ENCODE data around the gene CEP57L1.
"Not testable (repeated sequence)": the region's sequence is repeated elsewhere in the genome, so short reads cannot be mapped to it uniquely, and the experiment has no call there.

CEP57L1 gene

GRCh38 chr6:109125504-109125903, 30.2 kb downstream of the CEP57L1 start:
- Histone ChIP-seq H3K36me3 (ENCODE audit: insufficient read depth, insufficient read length, low read length) (peaks cover 3% of the 10 kb centered on the region), H3K4me1 (ENCODE audit: insufficient read depth, insufficient read length) (no peaks in the 10 kb centered on the region), H3K9me3 (ENCODE audit: insufficient read depth, low read length) (no peaks in the 10 kb centered on the region), H3K4me3 (ENCODE audit: insufficient read length, low read depth) (no peak overlapping the region), H3K27me3 (ENCODE audit: insufficient read depth, insufficient read length) (no peaks in the 10 kb centered on the region), H3K9ac (ENCODE audit: insufficient read length, low read depth) (no peak overlapping the region)
- no peak for DNase-seq (ENCODE audit: low read depth, low spot score)
- TF ChIP-seq SUZ12 (IDR thresholded peaks at IDR 0.05; ENCODE audit: extremely low read depth, insufficient read depth, insufficient read length): no peak

GRCh38 chr6:109130065-109130464, 34.8 kb downstream of the CEP57L1 start:
- H3K9me3 ChIP-seq (ENCODE audit: insufficient read depth, low read length): no peaks in the 10 kb centered on the region
- no peak for DNase-seq (ENCODE audit: low read depth, low spot score)
- H3K4me1 ChIP-seq (ENCODE audit: insufficient read depth, insufficient read length): no peaks in the 10 kb centered on the region
- no peaks in the 10 kb centered on the region for H3K27me3 ChIP-seq (ENCODE audit: insufficient read depth, insufficient read length)
- TF ChIP-seq SUZ12 (IDR thresholded peaks at IDR 0.05; ENCODE audit: extremely low read depth, insufficient read depth, insufficient read length) (no peak), ZNF274 (IDR thresholded peaks at IDR 0.05; ENCODE audit: low read depth, low read length) (no peak), YY1 (IDR thresholded peaks at IDR 0.05; ENCODE audit: insufficient read depth, insufficient read length) (no peak)
- H3K4me3 ChIP-seq (ENCODE audit: insufficient read length, low read depth): no peak overlapping the region
- H3K36me3 ChIP-seq (ENCODE audit: insufficient read depth, insufficient read length, low read length): peaks cover 3% of the 10 kb centered on the region
- no peak overlapping the region for H3K9ac ChIP-seq (ENCODE audit: insufficient read length, low read depth)

GRCh38 chr6:109135600-109135999, 40.3 kb downstream of the CEP57L1 start:
- H3K4me3 ChIP-seq (ENCODE audit: insufficient read length, low read depth); H3K9ac ChIP-seq (ENCODE audit: insufficient read length, low read depth); DNase-seq (ENCODE audit: low read depth, low spot score): not testable (repeated sequence)

GRCh38 chr6:109136039-109136438, 40.7 kb downstream of the CEP57L1 start:
- DNase-seq (ENCODE audit: low read depth, low spot score); H3K4me1 ChIP-seq (ENCODE audit: insufficient read depth, insufficient read length); H3K36me3 ChIP-seq (ENCODE audit: insufficient read depth, insufficient read length, low read length); H3K9ac ChIP-seq (ENCODE audit: insufficient read length, low read depth); H3K4me3 ChIP-seq (ENCODE audit: insufficient read length, low read depth); H3K27me3 ChIP-seq (ENCODE audit: insufficient read depth, insufficient read length); H3K9me3 ChIP-seq (ENCODE audit: insufficient read depth, low read length): not testable (repeated sequence)

More at GRCh38 chr6:109135600-109135999, 40.3 kb downstream of the CEP57L1 start:
- H3K27me3 ChIP-seq (ENCODE audit: insufficient read depth, insufficient read length); H3K36me3 ChIP-seq (ENCODE audit: insufficient read depth, insufficient read length, low read length); H3K9me3 ChIP-seq (ENCODE audit: insufficient read depth, low read length); H3K4me1 ChIP-seq (ENCODE audit: insufficient read depth, insufficient read length): not testable (repeated sequence)

- H3K36me3 ChIP-seq (ENCODE audit: insufficient read depth, insufficient read length, low read length); H3K27me3 ChIP-seq (ENCODE audit: insufficient read depth, insufficient read length); H3K9me3 ChIP-seq (ENCODE audit: insufficient read depth, low read length); H3K9ac ChIP-seq (ENCODE audit: insufficient read length, low read depth); H3K4me1 ChIP-seq (ENCODE audit: insufficient read depth, insufficient read length); H3K4me3 ChIP-seq (ENCODE audit: insufficient read length, low read depth); DNase-seq (ENCODE audit: low read depth, low spot score): not testable (repeated sequence)
Observed at GRCh38 chr6:109136530-109136929, 41.2 kb downstream of the CEP57L1 start.

- H3K4me3 ChIP-seq (ENCODE audit: insufficient read length, low read depth): no peak overlapping the region
- no peak overlapping the region for H3K9ac ChIP-seq (ENCODE audit: insufficient read length, low read depth)
- no peaks in the 10 kb centered on the region for H3K36me3 ChIP-seq (ENCODE audit: insufficient read depth, insufficient read length, low read length)
- H3K4me1 ChIP-seq (ENCODE audit: insufficient read depth, insufficient read length): no peaks in the 10 kb centered on the region
- no peaks in the 10 kb centered on the region for H3K27me3 ChIP-seq (ENCODE audit: insufficient read depth, insufficient read length)
- no peak for DNase-seq (ENCODE audit: low read depth, low spot score)
- TF ChIP-seq YY1 (IDR thresholded peaks at IDR 0.05; ENCODE audit: insufficient read depth, insufficient read length): no peak
- no peak for TF ChIP-seq ZNF274 (IDR thresholded peaks at IDR 0.05; ENCODE audit: low read depth, low read length)
- TF ChIP-seq SUZ12 (IDR thresholded peaks at IDR 0.05; ENCODE audit: extremely low read depth, insufficient read depth, insufficient read length): no peak
- H3K9me3 ChIP-seq (ENCODE audit: insufficient read depth, low read length): no peaks in the 10 kb centered on the region
Observed at GRCh38 chr6:109139109-109139508, 43.8 kb downstream of the CEP57L1 start.

GRCh38 chr6:109142067-109142466, 46.8 kb downstream of the CEP57L1 start:
- not testable (repeated sequence) for H3K27me3 ChIP-seq (ENCODE audit: insufficient read depth, insufficient read length); DNase-seq (ENCODE audit: low read depth, low spot score)

GRCh38 chr6:109143191-109143590, 47.9 kb downstream of the CEP57L1 start:
- no peak for TF ChIP-seq SUZ12 (IDR thresholded peaks at IDR 0.05; ENCODE audit: extremely low read depth, insufficient read depth, insufficient read length)
- TF ChIP-seq YY1 (IDR thresholded peaks at IDR 0.05; ENCODE audit: insufficient read depth, insufficient read length): no peak
- no peak for DNase-seq (ENCODE audit: low read depth, low spot score)
- no peak overlapping the region for H3K4me3 ChIP-seq (ENCODE audit: insufficient read length, low read depth)
- no peaks in the 10 kb centered on the region for H3K27me3 ChIP-seq (ENCODE audit: insufficient read depth, insufficient read length)
- H3K36me3 ChIP-seq (ENCODE audit: insufficient read depth, insufficient read length, low read length): no peaks in the 10 kb centered on the region
- H3K9ac ChIP-seq (ENCODE audit: insufficient read length, low read depth): no peak overlapping the region
- no peaks in the 10 kb centered on the region for H3K4me1 ChIP-seq (ENCODE audit: insufficient read depth, insufficient read length)
- no peaks in the 10 kb centered on the region for H3K9me3 ChIP-seq (ENCODE audit: insufficient read depth, low read length)

More at GRCh38 chr6:109142067-109142466, 46.8 kb downstream of the CEP57L1 start:
- H3K4me3 ChIP-seq (ENCODE audit: insufficient read length, low read depth); H3K36me3 ChIP-seq (ENCODE audit: insufficient read depth, insufficient read length, low read length); H3K9ac ChIP-seq (ENCODE audit: insufficient read length, low read depth); H3K9me3 ChIP-seq (ENCODE audit: insufficient read depth, low read length); H3K4me1 ChIP-seq (ENCODE audit: insufficient read depth, insufficient read length): not testable (repeated sequence)

GRCh38 chr6:109148251-109148650, 52.9 kb downstream of the CEP57L1 start:
- not testable (repeated sequence) for DNase-seq (ENCODE audit: low read depth, low spot score); H3K9me3 ChIP-seq (ENCODE audit: insufficient read depth, low read length); H3K4me1 ChIP-seq (ENCODE audit: insufficient read depth, insufficient read length); H3K36me3 ChIP-seq (ENCODE audit: insufficient read depth, insufficient read length, low read length); H3K4me3 ChIP-seq (ENCODE audit: insufficient read length, low read depth); H3K9ac ChIP-seq (ENCODE audit: insufficient read length, low read depth); H3K27me3 ChIP-seq (ENCODE audit: insufficient read depth, insufficient read length)

- not testable (repeated sequence) for H3K9ac ChIP-seq (ENCODE audit: insufficient read length, low read depth); H3K27me3 ChIP-seq (ENCODE audit: insufficient read depth, insufficient read length); H3K4me3 ChIP-seq (ENCODE audit: insufficient read length, low read depth); H3K36me3 ChIP-seq (ENCODE audit: insufficient read depth, insufficient read length, low read length); DNase-seq (ENCODE audit: low read depth, low spot score); H3K9me3 ChIP-seq (ENCODE audit: insufficient read depth, low read length); H3K4me1 ChIP-seq (ENCODE audit: insufficient read depth, insufficient read length)
Observed at GRCh38 chr6:109148716-109149115, 53.4 kb downstream of the CEP57L1 start.
